SU-DHL-6 (cell line): ENCODE data around the gene MYORG.

Experiments
- H2AFZ ChIP-seq: fragments of 200-600 bp; sonication (generic); 2 replicates; pipeline ENCODE4 v1.6.1; 2014; ENCODE audit warnings: low read depth, mild to moderate bottlenecking, moderate library complexity, mixed read lengths, antibody characterized with exemption, low read length; ENCODE audit not compliant: severe bottlenecking
- H3F3A ChIP-seq: fragments of 200-600 bp; shearing (Covaris generic); 2 replicates; pipeline ENCODE4 v1.6.0; 2016; ENCODE audit warnings: antibody characterized with exemption, mild to moderate bottlenecking; ENCODE audit not compliant: insufficient read depth
- H3K27ac ChIP-seq: fragments of 200-600 bp; sonication (generic); 2 replicates; pipeline ENCODE4 v1.5.1; 2016; ENCODE audit warnings: low read depth, mild to moderate bottlenecking, low read length, moderate library complexity, mixed read lengths
- H3K27me3 ChIP-seq: fragments of 200-600 bp; sonication (generic), shearing (Covaris generic); 2 replicates; pipeline ENCODE4 v1.6.0; 2014; ENCODE audit warnings: mild to moderate bottlenecking, low read length
- H3K36me3 ChIP-seq: fragments of 200-600 bp; sonication (generic); 2 replicates; pipeline ENCODE4 v1.6.1; 2014; ENCODE audit warnings: mild to moderate bottlenecking, low read length, mixed read lengths
- H3K4me2 ChIP-seq: fragments of 300-600, 200-600 bp; shearing (Covaris generic), sonication (generic); 2 replicates; pipeline ENCODE4 v1.6.0; 2014; ENCODE audit warnings: low read length, low read depth, mild to moderate bottlenecking; ENCODE audit not compliant: poor library complexity, severe bottlenecking
- H3K4me3 ChIP-seq: fragments of 200-600 bp; sonication (generic); 2 replicates; pipeline ENCODE4 v1.5.1; 2014; ENCODE audit warnings: antibody characterized with exemption, low read length, mild to moderate bottlenecking, mixed read lengths; ENCODE audit not compliant: insufficient read depth, poor library complexity, severe bottlenecking
- H3K79me2 ChIP-seq: fragments of 200-600 bp; sonication (generic); 2 replicates; pipeline ENCODE4 v1.6.1; 2014; ENCODE audit warnings: mild to moderate bottlenecking, low read length, moderate library complexity; ENCODE audit not compliant: insufficient read depth
- H3K9ac ChIP-seq: fragments of 200-600 bp; sonication (generic); 2 replicates; pipeline ENCODE4 v1.7.0; 2014; ENCODE audit warnings: mild to moderate bottlenecking, low read length
- H3K9me2 ChIP-seq: fragments of 200-600 bp; sonication (generic); replicated peaks from 2 replicates; pipeline ENCODE4 v1.6.1; 2014; ENCODE audit warnings: low read length; ENCODE audit not compliant: insufficient read depth
- H3K9me3 ChIP-seq: fragments of 200-600 bp; sonication (generic); 2 replicates; pipeline ENCODE4 v1.6.1; 2014; ENCODE audit warnings: low read length, mixed read lengths; ENCODE audit not compliant: insufficient read depth
- H4K20me1 ChIP-seq: fragments of 200-600 bp; sonication (generic); 2 replicates; pipeline ENCODE4 v1.6.1; 2014; ENCODE audit warnings: low read depth, mild to moderate bottlenecking, antibody characterized with exemption, low read length, moderate library complexity, mixed read lengths
- CTCF ChIP-seq: fragments of 200-600 bp; sonication (generic); IDR thresholded peaks from one replicate; pipeline ENCODE4 v1.5.1; 2017; ENCODE audit warnings: antibody characterized with exemption, mild to moderate bottlenecking, low read length, moderate library complexity; ENCODE audit not compliant: insufficient read depth, poor library complexity, severe bottlenecking
- EZH2phosphoT487 ChIP-seq: fragments of 200-600 bp; sonication (generic), shearing (Covaris generic); conservative IDR thresholded peaks from 2 replicates; pipeline ENCODE4 v1.6.1; 2018; ENCODE audit warnings: mild to moderate bottlenecking, antibody characterized with exemption, low read length, moderate library complexity, mixed read lengths

MYORG gene

GRCh38 chr9:34408173-34408572 is 31.5 kb upstream of the MYORG start:
- TF ChIP-seq EZH2phosphoT487 (no peak), CTCF (no peak)
- Histone ChIP-seq H3K9ac (no peak overlapping the region), H3K4me2 (no peak overlapping the region), H3K36me3 (no peaks in the 10 kb centered on the region), H3K9me3 (no peaks in the 10 kb centered on the region), H2AFZ (no peak overlapping the region), H3K4me3 (no peak overlapping the region), H3K79me2 (no peaks in the 10 kb centered on the region), H4K20me1 (no peaks in the 10 kb centered on the region), H3K27ac (no peak overlapping the region), H3K9me2 (no peaks in the 10 kb centered on the region), H3K27me3 (no peaks in the 10 kb centered on the region), H3F3A (no peaks in the 10 kb centered on the region)

- Histone ChIP-seq H3K4me3 (no peak overlapping the region), H3K9me3 (no peaks in the 10 kb centered on the region), H3K36me3 (no peaks in the 10 kb centered on the region), H4K20me1 (no peaks in the 10 kb centered on the region), H3K27me3 (no peaks in the 10 kb centered on the region), H3K27ac (no peak overlapping the region), H2AFZ (no peak overlapping the region), H3K4me2 (no peak overlapping the region), H3K9ac (no peak overlapping the region), H3F3A (no peaks in the 10 kb centered on the region), H3K9me2 (no peaks in the 10 kb centered on the region), H3K79me2 (no peaks in the 10 kb centered on the region)
- TF ChIP-seq CTCF (no peak), EZH2phosphoT487 (no peak)
Observed at GRCh38 chr9:34406219-34406618, 29.5 kb upstream of the MYORG start.

- Histone ChIP-seq H3K4me2 (no peak overlapping the region), H3K9ac (no peak overlapping the region), H3K9me2 (no peaks in the 10 kb centered on the region), H3K27ac (no peak overlapping the region), H4K20me1 (no peaks in the 10 kb centered on the region), H3K36me3 (no peaks in the 10 kb centered on the region), H3K27me3 (no peaks in the 10 kb centered on the region), H3K79me2 (no peaks in the 10 kb centered on the region), H3F3A (no peaks in the 10 kb centered on the region), H2AFZ (no peak overlapping the region), H3K9me3 (no peaks in the 10 kb centered on the region), H3K4me3 (no peak overlapping the region)
- no peak for TF ChIP-seq CTCF
- TF ChIP-seq EZH2phosphoT487 = no peak
Observed at GRCh38 chr9:34405719-34406118, 29.0 kb upstream of the MYORG start.
